Activated CD8-positive, alpha-beta memory T cell treated with anti-CD3 and anti-CD28 coated beads, Interleukin-2, amount 50 U/mL, for 4 hours (primary cell): ENCODE results near the gene JRKL.

Source experiments
- DNase-seq: peaks from one replicate; pipeline ENCODE4 v3.0.0-alpha.2; 2020

Gene JRKL

DNA sequence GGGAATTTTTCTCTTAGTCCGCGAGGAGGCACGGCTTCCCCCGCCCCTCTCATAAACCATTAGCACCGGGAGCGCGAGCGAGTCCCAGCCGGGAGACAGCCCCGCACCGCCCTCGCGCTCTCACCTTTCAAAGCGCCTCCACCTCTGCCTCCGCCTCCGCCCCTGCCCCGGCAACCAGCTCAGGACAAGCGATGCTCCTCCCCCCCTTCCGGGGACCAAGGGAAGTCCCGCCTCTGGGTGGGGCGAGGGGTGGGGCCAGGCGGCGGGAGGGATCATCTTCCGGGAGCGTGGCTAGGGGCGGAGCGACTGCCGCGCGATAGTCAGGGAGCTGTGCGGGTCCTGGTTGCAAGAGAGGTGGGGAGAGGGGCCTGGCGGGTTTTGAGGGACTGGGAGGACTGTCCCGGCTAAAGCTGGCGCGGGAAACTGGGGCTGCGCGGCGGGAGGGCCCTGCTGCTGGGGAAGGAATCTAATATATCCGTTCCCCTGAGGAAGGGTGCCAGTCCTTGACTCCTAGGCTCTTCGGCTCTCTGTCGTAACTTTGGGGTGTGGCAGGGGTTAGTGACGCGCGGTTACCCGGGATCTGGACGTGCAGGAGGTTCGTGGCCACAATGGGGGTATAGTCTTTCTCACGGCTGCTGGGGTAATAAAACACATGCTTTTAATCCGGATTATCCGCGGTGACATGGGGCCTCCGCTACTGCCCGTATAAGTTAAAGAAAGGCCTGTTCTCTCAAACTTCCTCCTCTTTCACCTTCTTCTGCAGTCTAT is at the start of gene JRKL, which contains the start of gene CCDC82:
Gene JRKL (plus strand): TSS at position 294 of the 768 bp plus-strand sequence. CDS start 637 bp downstream, outside the sequence.
Gene CCDC82 (minus strand): TSS at position 193 of the 768 bp plus-strand sequence. CDS start 5,165 bp downstream, outside the sequence.
- peak; percentile 99 for DNase-seq

DNA sequence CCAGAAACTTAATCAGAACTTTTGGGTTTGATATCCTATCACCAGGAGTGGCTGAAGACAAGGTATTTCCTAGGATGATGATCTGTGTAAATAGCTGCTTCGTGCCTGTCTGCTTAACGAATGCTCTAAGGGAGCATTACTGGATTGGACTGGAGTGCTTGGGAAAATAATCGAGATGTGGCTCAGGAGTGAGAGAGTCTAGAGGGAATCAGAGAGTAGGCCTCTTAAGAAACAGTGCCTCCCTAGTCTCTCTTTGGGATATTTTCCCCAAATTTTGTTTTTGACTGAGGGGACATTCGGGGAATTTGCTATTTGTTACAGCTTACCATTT is 49.3 kb upstream of the JRKL start:
- no peak for DNase-seq

GRCh38 chr11:96341211-96342013 is 48.4 kb upstream of the JRKL start:
- DNase-seq, result peak; percentile 63

DNA sequence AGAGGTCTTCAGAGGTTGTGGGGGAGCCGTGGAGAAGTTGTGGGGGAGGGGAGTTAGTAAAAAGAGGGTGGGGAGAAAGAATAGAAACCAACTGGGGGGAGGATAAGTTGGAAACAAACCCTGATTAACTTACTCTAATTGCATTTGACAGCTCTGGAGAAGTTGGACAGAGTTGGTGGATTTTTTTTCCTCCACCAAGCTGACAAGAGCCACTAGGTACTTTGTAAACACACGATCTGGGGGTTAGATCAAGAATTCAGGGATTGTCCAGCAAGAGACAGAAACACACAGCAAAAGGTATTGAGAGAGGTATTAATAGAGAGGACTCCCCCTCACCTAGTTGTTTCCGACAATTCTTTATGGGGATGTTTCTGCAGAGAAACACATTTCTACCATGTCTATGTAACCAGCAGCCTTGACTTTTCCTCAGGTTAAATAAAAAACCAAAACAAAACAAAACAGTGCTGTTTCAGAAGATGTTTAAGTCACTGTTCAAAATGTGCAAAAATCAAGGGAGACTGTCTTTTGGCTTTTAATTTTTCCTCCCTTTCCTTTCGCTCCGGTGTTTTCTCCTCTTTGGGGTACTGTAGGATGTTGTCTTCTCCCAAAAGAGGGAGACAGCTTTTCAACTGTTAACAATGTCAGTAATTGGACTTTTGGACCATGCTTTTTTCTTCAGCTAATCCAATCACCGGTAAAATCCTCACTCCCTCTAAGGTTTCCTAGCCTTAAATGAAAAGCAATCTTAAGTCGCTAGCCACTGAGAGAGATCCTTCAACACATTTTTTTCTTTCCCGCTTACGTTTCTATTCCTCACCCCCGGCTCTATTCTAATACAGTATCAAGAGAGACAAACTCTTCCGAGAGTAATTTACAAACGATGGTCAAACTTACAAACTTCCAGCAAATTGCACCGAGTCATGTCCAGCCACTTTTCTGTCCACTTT is 47.5 kb upstream of the JRKL start:
- DNase-seq, result no peak

GRCh38 chr11:96342961-96343711 is 46.7 kb upstream of the JRKL start, which contains the start of gene MAML2:
Gene MAML2 (minus strand): TSS chr11:96343195. CDS start chr11:96341895, 1,300 bp downstream.
- peak; percentile 89 for DNase-seq

GRCh38 chr11:96356848-96357247 is 33.0 kb upstream of the JRKL start:
- DNase-seq, result no peak

DNA sequence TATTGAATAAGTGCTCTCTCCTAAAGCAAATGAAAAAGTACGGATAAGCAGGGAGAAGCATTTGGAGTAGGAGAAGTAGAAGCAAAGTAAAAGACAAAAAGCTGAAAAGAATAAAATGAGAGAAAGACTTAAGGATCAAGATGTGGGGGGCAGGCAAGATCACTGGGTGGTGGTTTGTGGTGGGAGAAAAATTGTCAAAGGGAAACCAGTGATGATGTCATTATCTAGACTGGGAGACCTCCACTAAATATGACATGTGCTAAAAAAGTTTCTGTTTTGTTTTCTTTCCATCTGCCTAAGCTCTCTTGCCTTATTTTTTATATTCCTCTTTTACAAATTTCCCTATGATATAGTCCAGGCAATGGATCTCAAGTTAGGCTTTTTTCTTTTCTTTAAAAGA is 32.0 kb upstream of the JRKL start:
- no peak for DNase-seq

DNA sequence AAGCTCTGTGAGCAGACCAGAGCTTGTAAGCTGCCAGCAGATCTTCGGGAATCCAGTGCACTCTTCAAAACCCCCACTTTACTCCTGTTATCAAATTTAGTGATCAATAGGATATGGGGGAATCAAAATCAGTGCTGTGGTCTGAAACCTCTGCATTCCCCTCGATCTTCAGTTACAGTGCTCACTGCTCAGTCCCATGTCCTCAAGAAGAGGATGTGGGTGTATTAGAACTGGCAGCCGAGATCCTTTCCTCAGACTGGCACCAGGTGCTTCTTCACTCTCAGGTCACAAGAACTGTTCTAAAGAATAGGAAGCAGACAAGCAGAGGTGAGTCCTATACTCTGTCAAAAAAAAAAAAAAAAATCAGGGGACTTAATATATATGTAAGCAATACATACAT is 31.5 kb upstream of the JRKL start:
- no peak for DNase-seq

DNA sequence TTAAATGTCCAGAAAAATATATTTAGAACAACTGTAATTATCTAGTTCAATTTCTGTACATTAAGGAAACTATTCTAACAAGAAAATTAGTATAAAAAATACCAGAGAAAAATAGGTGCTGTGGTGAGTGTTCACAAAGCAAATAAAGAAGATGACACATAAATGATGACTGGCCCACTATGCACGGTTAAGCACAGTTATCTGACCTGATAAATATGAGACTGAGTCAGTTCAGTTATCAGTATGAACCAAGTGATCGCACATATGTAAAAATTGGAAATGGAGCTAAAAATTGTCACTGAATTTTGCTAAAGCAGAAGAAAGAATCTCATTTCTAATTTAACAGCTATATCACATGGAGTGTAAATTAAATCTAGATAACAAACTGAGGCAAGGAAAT is 28.0 kb upstream of the JRKL start:
- DNase-seq, result no peak

DNA sequence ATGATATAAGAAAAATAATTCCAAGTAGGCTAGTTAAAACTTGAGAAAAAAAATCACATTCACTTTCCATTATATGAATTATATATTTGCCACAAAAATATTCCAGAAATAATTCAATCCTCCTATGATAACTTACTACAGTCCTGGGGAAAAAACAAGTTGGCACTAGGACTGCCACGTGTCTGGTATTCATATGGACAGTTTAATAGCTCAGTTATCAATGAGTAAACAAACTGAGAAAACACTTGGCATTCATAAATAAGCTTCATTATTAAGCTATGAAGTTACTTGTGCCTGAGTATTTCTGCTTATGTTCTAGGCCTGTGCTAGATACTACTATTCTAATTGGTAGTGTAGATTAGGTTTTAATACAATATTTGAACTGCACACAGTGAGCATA is 24.3 kb upstream of the JRKL start:
- no peak for DNase-seq

DNA sequence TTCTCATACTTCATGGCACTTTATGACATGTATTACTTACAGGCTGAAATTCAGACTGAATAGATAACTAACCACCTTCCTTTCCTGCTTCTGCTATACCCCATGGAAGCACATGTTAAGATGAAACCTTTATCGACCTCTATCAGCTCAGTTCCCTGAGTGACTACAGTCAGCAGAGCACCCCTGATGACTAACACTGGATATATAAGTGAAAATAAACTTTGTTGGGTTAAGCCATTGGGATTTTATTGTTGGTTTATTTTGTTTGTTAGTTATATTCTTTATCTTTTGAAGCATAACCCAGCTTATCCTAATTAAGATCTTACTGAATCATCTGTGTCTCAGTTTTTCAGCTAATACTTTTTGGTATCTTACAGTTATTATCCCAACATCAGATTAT is 23.8 kb upstream of the JRKL start:
- DNase-seq, result no peak

DNA sequence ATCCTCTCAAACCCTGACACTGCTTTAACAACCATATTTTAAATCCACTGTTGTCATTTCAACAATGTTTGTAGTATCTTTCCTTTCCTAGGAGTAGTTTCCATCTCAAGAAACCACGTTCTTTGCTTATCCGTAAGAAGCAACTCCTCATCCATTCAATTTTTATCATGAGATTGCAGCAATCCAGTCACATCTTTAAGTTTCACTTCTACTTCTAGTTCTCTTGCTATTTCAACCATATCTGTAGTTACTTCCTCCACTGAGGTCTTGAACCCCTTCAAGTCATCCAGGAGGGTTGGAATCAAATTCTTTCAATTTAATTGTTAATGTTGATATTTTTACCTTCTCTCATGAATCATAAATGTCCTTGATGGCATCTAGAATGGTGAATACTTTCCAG is 22.5 kb upstream of the JRKL start:
- no peak for DNase-seq

- no peak for DNase-seq
These were observed 16.0 kb upstream of the JRKL start for GRCh38 chr11:96373826-96374225.

- DNase-seq, result no peak
These were observed 13.0 kb upstream of the JRKL start for GRCh38 chr11:96376796-96377195.

DNA sequence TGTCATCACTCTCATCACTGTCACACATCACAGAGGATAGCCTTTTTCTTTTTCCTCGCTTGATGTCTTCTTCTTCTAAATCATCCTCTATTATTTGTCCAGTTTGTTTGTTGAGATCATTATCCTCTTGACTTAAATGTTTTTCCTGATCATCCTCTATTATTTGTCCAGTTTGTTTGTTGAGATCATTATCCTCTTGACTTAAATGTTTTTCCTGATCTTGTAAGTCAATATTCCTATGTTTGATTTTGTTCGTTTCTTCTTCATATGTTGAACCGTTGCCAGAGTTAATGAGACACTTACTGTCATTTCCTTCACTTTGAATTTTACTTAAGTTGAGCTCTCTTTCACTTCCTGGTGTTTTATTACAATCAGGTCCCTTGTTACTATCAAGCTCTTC is 5.7 kb upstream of the JRKL start:
- no peak for DNase-seq

GRCh38 chr11:96385187-96385586 is 4.6 kb upstream of the JRKL start:
- DNase-seq, result no peak

- no peak for DNase-seq
These were observed 708 bp upstream of the JRKL start for GRCh38 chr11:96388891-96389719.

- no peak for DNase-seq
These were observed 627 bp downstream of the JRKL start for GRCh38 chr11:96390488-96390792.

DNA sequence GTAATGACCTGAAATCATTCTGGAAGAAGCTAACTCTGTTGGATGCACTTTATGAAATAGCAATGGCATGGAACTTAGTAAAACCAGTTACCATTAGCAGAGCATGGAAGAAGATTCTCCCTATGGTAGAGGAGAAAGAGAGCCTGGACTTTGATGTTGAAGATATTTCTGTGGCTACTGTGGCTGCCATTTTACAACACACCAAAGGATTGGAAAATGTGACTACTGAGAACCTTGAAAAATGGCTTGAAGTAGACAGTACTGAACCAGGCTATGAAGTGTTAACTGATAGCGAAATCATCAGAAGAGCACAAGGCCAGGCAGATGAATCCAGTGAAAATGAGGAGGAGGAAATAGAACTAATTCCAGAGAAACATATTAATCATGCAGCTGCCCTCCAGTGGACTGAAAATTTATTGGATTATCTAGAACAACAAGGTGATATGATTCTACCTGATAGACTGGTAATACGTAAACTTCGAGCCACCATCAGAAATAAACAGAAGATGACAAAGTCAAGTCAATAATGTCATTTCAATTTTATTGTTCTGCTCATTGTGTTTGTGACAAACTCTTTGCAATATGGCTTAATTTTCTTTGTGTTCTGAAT is 2.0 kb downstream of the JRKL start:
- DNase-seq, result no peak

- no peak for DNase-seq
These were observed 4.0 kb downstream of the JRKL start for GRCh38 chr11:96393753-96394348.

DNA sequence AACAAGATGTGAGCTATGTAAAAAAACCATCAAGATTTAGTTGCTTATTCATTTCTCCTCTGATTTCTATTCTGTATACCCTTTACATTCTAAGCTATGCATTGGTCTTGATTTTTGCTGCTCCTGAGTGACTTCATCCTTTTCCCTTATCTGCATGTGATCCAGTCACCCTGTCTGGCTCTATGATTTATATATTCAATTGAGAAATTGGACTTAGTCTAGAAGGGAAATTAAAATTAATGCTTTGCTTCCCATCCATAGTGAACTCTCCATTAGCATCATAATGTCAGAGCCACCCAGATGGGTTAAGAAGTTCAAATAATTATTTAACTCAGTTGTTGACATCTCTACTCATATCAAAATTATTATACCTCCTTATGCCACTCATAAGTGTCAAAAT is 5.0 kb downstream of the JRKL start:
- DNase-seq, result no peak
